HepG2 (cell line): ENCODE results near the gene SPINK5. TPM values are rescaled to one million over a fixed set of nuclear protein-coding genes. Genes with fewer than 3 reads are reported as not detected.

Experiments
- ATAC-seq: fragments of 200-7000 bp; cut with Tn5 transposase; 3 replicates; pipeline ENCODE4 v1.9.1; 2020; ENCODE audit warnings: mild to moderate bottlenecking, moderate library complexity
- BruUV-seq: library from RNA; stranded (reverse); fragments of 400-500 nt; replicated peaks from 2 replicates; lab custom pipeline; 2021; lab: Mats Ljungman, UMichigan
- CTCF ChIA-PET: fragments of 300-600 bp; formaldehyde crosslinking; extraction: SDS; loops from one replicate; lab custom pipeline; 2021; ENCODE audit warnings: low total read pairs, inconsistent platforms, low intra/inter-chr PET ratio; lab: Yijun Ruan, JAX
- POLR2A ChIA-PET: fragments of 350-600 bp; sonication (Branson Sonifier 250); formaldehyde crosslinking; loops from one replicate; lab custom pipeline; 2020; ENCODE audit warnings: antibody characterized with exemption, inconsistent platforms; lab: Yijun Ruan, JAX
- DNase-seq: peaks from one replicate; pipeline ENCODE4 v3.0.0-alpha.2; 2015; ENCODE audit warnings: low spot score
- FAIRE-seq: peaks from 3 replicates; lab custom pipeline; 2011; peaks lifted over from hg19 to GRCh38; lab: Jason Lieb, UNC
- H2AFZ ChIP-seq: one replicate; pipeline ENCODE4 v1.6.1; 2011; ENCODE audit warnings: low read length, inconsistent platforms
- H3K27ac ChIP-seq: fragments of 300-600 bp; 3 replicates; pipeline ENCODE4 v1.8.0; 2011; ENCODE audit warnings: mixed run types, mild to moderate bottlenecking, mixed read lengths, low read length, inconsistent platforms; ENCODE audit not compliant: insufficient read depth; ENCODE audit errors: extremely low read length
- H3K27me3 ChIP-seq, 2 experiments: fragments of 200-600 bp in 1 of 2; 2 replicates in 1 of 2; 3 replicates in 1 of 2; pipeline versions ENCODE4 v1.6.0 to v1.8.0; 2011; ENCODE audit warnings: low read length in 2 of 2, mild to moderate bottlenecking in 2 of 2, moderate library complexity in 2 of 2, inconsistent platforms in 1 of 2; ENCODE audit not compliant: insufficient read depth in 2 of 2, control insufficient read depth in 1 of 2
- H3K36me3 ChIP-seq, 2 experiments: fragments of 200-600 bp in 1 of 2; replicated peaks in 1 of 2; 2 replicates in 1 of 2; 3 replicates in 1 of 2; pipeline versions ENCODE4 v1.5.1 to v1.8.0; 2011; ENCODE audit warnings: low read length in 2 of 2, inconsistent platforms in 1 of 2; ENCODE audit not compliant: insufficient read depth in 2 of 2, control insufficient read depth in 1 of 2
- H3K4me1 ChIP-seq: 2 replicates; pipeline ENCODE4 v1.5.1; 2012; ENCODE audit warnings: low read length, inconsistent platforms; ENCODE audit not compliant: insufficient read depth
- H3K4me2 ChIP-seq: 2 replicates; pipeline ENCODE4 v1.6.0; 2011; ENCODE audit warnings: low read depth, low read length, inconsistent platforms
- H3K4me3 ChIP-seq, 3 experiments: fragments of 200-600 bp in 1 of 3; sonication (generic), shearing (Covaris generic) in 1 of 3; replicated peaks in 1 of 3; 2 replicates each; pipeline ENCODE4 v1.5.1; 2011 to 2016; ENCODE audit warnings: low read length in 3 of 3, inconsistent platforms in 2 of 3, low read depth in 2 of 3, mild to moderate bottlenecking in 2 of 3, control low read depth in 1 of 3, mixed read lengths in 1 of 3; ENCODE audit not compliant: insufficient read depth in 1 of 3
- H3K79me2 ChIP-seq: one replicate; pipeline ENCODE4 v1.6.1; 2011; ENCODE audit warnings: low read length, inconsistent platforms; ENCODE audit not compliant: insufficient read depth
- H3K9ac ChIP-seq: 2 replicates; pipeline ENCODE4 v1.6.0; 2011; ENCODE audit warnings: mild to moderate bottlenecking, low read depth, low read length, inconsistent platforms; ENCODE audit not compliant: insufficient read depth
- H3K9me3 ChIP-seq: 2 replicates; pipeline ENCODE4 v1.5.1; 2012; ENCODE audit warnings: mild to moderate bottlenecking, low read length
- H4K20me1 ChIP-seq: 2 replicates; pipeline ENCODE4 v1.6.0; 2011; ENCODE audit warnings: inconsistent platforms, mild to moderate bottlenecking, low read length, moderate library complexity; ENCODE audit not compliant: insufficient read depth
- ATF7 ChIP-seq, 2 experiments: fragments of 450-650 bp in 1 of 2; sonication (generic) in 1 of 2; formaldehyde crosslinking in 1 of 2; IDR thresholded peaks; 2 replicates each; pipeline versions ENCODE4 v1.4.0 to v1.6.1; 2016 to 2020; ENCODE audit warnings: antibody characterized with exemption in 1 of 2, mild to moderate bottlenecking in 1 of 2, missing genetic modification reagents in 1 of 2
- CHD2 ChIP-seq: IDR thresholded peaks from 2 replicates; pipeline ENCODE4 v1.6.1; 2011; ENCODE audit warnings: low read depth, low read length, improper control_type of control experiment
- EEA1 ChIP-seq: sonication (generic); formaldehyde crosslinking; IDR thresholded peaks from 2 replicates; pipeline ENCODE4 v1.5.1; 2020; ENCODE audit warnings: mild to moderate bottlenecking, missing genetic modification reagents, borderline replicate concordance
- ESRRA ChIP-seq: sonication (generic); formaldehyde crosslinking; IDR thresholded peaks from 2 replicates; pipeline ENCODE4 v1.5.1; 2020; ENCODE audit warnings: mild to moderate bottlenecking, low read depth, missing genetic modification reagents
- MNT ChIP-seq: fragments of 450-650 bp; IDR thresholded peaks from 2 replicates; pipeline ENCODE4 v1.6.1; 2016
- NFE2L1 ChIP-seq: sonication (generic); formaldehyde crosslinking; IDR thresholded peaks from 2 replicates; pipeline ENCODE4 v1.4.0; 2020; ENCODE audit warnings: missing genetic modification reagents, mild to moderate bottlenecking, borderline replicate concordance
- RBAK ChIP-seq: sonication (generic); formaldehyde crosslinking; IDR thresholded peaks from 2 replicates; pipeline ENCODE4 v1.5.1; 2020; ENCODE audit warnings: mild to moderate bottlenecking, missing genetic modification reagents
- SALL1 ChIP-seq: sonication (generic); formaldehyde crosslinking; IDR thresholded peaks from 2 replicates; pipeline ENCODE4 v1.8.0; 2022; ENCODE audit warnings: mild to moderate bottlenecking, missing genetic modification reagents
- SMAD3 ChIP-seq: sonication (generic); formaldehyde crosslinking; IDR thresholded peaks from 2 replicates; pipeline ENCODE4 v1.4.0; 2020; ENCODE audit warnings: missing genetic modification reagents
- SRSF1 ChIP-seq: fragments of 200-400 bp; formaldehyde crosslinking; optimal IDR thresholded peaks from 2 replicates; pipeline ENCODE3; 2017; ENCODE audit warnings: mild to moderate bottlenecking, low read depth, low read length, moderate library complexity
- ZFY ChIP-seq: sonication (generic); formaldehyde crosslinking; IDR thresholded peaks from 2 replicates; pipeline ENCODE4 v1.4.0; 2020; ENCODE audit warnings: missing genetic modification reagents
- ZNF232 ChIP-seq: sonication (generic); formaldehyde crosslinking; IDR thresholded peaks from 2 replicates; pipeline ENCODE4 v1.4.0; 2020; ENCODE audit warnings: missing genetic modification reagents, borderline replicate concordance
- ZNF546 ChIP-seq: sonication (generic); formaldehyde crosslinking; conservative IDR thresholded peaks from 2 replicates; pipeline ENCODE4 v1.8.1; 2023; ENCODE audit warnings: mild to moderate bottlenecking, missing genetic modification reagents
- ZNF563 ChIP-seq: sonication (generic); formaldehyde crosslinking; IDR thresholded peaks from 2 replicates; pipeline ENCODE4 v1.8.0; 2022; ENCODE audit warnings: mild to moderate bottlenecking, moderate library complexity, missing genetic modification reagents
- WGBS: methylation state at CpG from one replicate; pipeline ENCODE4 v1.1.6; 2017; ENCODE audit warnings: low lambda C conversion rate; 5-methylcytosine and 5-hydroxymethylcytosine counted together
- in situ Hi-C: cut with HindIII; loops from 2 replicates; pipeline ENCODE4 v1.10.0; 2017; ENCODE audit warnings: low pct_unique_long_range_greater_than_20kb; ENCODE audit not compliant: extremely low pct_ligation_motif_present
- intact Hi-C: fragments of 100-400 bp; cut with micrococcal nuclease; formaldehyde crosslinking; loops from one replicate; pipeline ENCODE4 v1.10.0; 2022; ENCODE audit not compliant: unreplicated experiment
- polyA plus RNA-seq, 8 experiments: library from polyadenylated mRNA; depleted of rRNA in 3 of 8; stranded (reverse) in 7 of 8; unstranded in 1 of 8; fragments of >200 nt; fragmentation: Illumina TruSeq in 4 of 8; extraction: Trizol in 4 of 8; gene quantifications; 2 replicates each; pipeline versions ENCODE4 v1.2.1 to v1.2.3, GENCODE V29; 2011 to 2016; ENCODE audit warnings: low read depth in 4 of 8, missing spikeins in 1 of 8, mixed read lengths in 1 of 8; ENCODE audit not compliant: insufficient read depth in 1 of 8
- total RNA-seq, 5 experiments: library from RNA; depleted of rRNA; stranded (reverse); fragments of >200 nt; fragmentation: Illumina TruSeq; extraction: Trizol; gene quantifications; 2 replicates each; pipeline ENCODE4 v1.2.3, GENCODE V29; 2016; ENCODE audit warnings: low read depth in 1 of 5

Gene SPINK5
- total and polyA plus RNA-seq, 2 of the 13 experiments (the other 11 are each of a cell fraction or from before 2014, with no cell fraction given), result 0.03 TPM; not detected in 1

GRCh38 chr5:148090773-148091250 is 27.0 kb downstream of the SPINK5 start:
- Histone ChIP-seq H3K4me2 (no peak overlapping the region), H3K27ac (no peak overlapping the region), H3K9ac (no peak overlapping the region), H3K79me2 (no peaks in the 10 kb centered on the region), H3K9me3 (no peaks in the 10 kb centered on the region), H3K36me3 (no peaks in the 10 kb centered on the region)
- ChIA-PET CTCF (no interaction called here), POLR2A (no interaction called here)
- WGBS, result 26% methylated on average over 7 of the region's 7 CpGs
- no peak for FAIRE-seq
- no TSS peak for BruUV-seq
- no peak for DNase-seq
- ATAC-seq, result no peak
- no peak for TF ChIP-seq ZNF546 (CRISPR knock-in tag)
- TF ChIP-seq ZNF232 (CRISPR knock-in tag), result no peak
- TF ChIP-seq NFE2L1, result no peak
- TF ChIP-seq ZFY (CRISPR knock-in tag), result no peak
- TF ChIP-seq SALL1 (CRISPR knock-in tag), result no peak
- no peak for TF ChIP-seq MNT
- TF ChIP-seq EEA1 (CRISPR knock-in tag), result no peak
- TF ChIP-seq ESRRA (CRISPR knock-in tag), result no peak
- TF ChIP-seq CHD2, result no peak
- no peak for TF ChIP-seq SMAD3 (CRISPR knock-in tag)
- no peak for TF ChIP-seq ATF7 (IDR thresholded peaks at IDR 0.05)
- no peak for TF ChIP-seq ATF7 (CRISPR knock-in tag; IDR thresholded peaks at IDR 0.05)
- TF ChIP-seq SRSF1, result no peak
- TF ChIP-seq RBAK (CRISPR knock-in tag), result no peak
- TF ChIP-seq ZNF563, result no peak
- TF ChIP-seq, all 625 proteins: peak for 0
- Histone ChIP-seq H3K27me3 (no peaks in the 10 kb centered on the region), H2AFZ (no peak overlapping the region), H4K20me1 (no peaks in the 10 kb centered on the region), H3K4me3 (no peak overlapping the region), H3K4me1 (no peaks in the 10 kb centered on the region)
- intact Hi-C loops (no loop called here), in situ Hi-C loops (no loop called here)
